ENCODE data around the gene TNF.
A peak's percentile ranks its signal among the peaks of the same experiment; 100 is the strongest.

TNF gene

GRCh38 chr6:31614684-31615578 lies 39.6 kb downstream of the TNF start, which contains the start of gene AIF1:
Gene AIF1, plus strand, starts transcription at chr6:31615234. Its CDS starts 96 bp downstream, at chr6:31615330.
- H3K4me1 ChIP-seq (ENCODE audit: insufficient read depth, low read length, poor library complexity, severe bottlenecking), result peaks cover 40% of the 10 kb centered on the region
- TF ChIP-seq CTCF (conservative IDR thresholded peaks at IDR 0.05; ENCODE audit: low read length), result no peak
- no peak for TF ChIP-seq EZH2phosphoT487 (IDR thresholded peaks at IDR 0.05; ENCODE audit: borderline replicate concordance)
- H3K36me3 ChIP-seq (ENCODE audit: insufficient read depth, low read length), result no peaks in the 10 kb centered on the region
- no peaks in the 10 kb centered on the region for H3K9me3 ChIP-seq (ENCODE audit: insufficient read depth, low read depth, low read length)
- peak within 1 kb of the TSS; percentile 25; the same call in 1 of the 2 replicates for H2AFZ ChIP-seq (ENCODE audit: low read length)
- H3K79me2 ChIP-seq (ENCODE audit: insufficient read depth, low read length), result peaks cover 46% of the 10 kb centered on the region
- peak within 1 kb of the TSS; percentile 98 for H3K9ac ChIP-seq (ENCODE audit: low read depth, low read length, poor library complexity, severe bottlenecking)
- peaks cover 12% of the 10 kb centered on the region; the same call in 1 of the 2 replicates for H3F3A ChIP-seq (ENCODE audit: low read depth)
- H3K9me2 ChIP-seq (replicated peaks; ENCODE audit: low read depth, low read length), result no peaks in the 10 kb centered on the region
- no peaks in the 10 kb centered on the region for H3K27me3 ChIP-seq (ENCODE audit: insufficient read depth, low read length, poor library complexity, severe bottlenecking)
- no peaks in the 10 kb centered on the region for H4K20me1 ChIP-seq (ENCODE audit: insufficient read depth, low read length, poor library complexity, severe bottlenecking)
- H3K4me2 ChIP-seq (ENCODE audit: low read depth, low read length, poor library complexity, severe bottlenecking), result peak within 1 kb of the TSS; percentile 97
- peak within 1 kb of the TSS; percentile 81 for H3K4me3 ChIP-seq (ENCODE audit: low read length, poor library complexity, severe bottlenecking)

GRCh38 chr6:31615748-31616147 lies 40.4 kb downstream of the TNF start:
- H3K27me3 ChIP-seq (ENCODE audit: insufficient read depth, low read length, poor library complexity, severe bottlenecking), result peaks cover 3% of the 10 kb centered on the region
- H3K9ac ChIP-seq (ENCODE audit: low read depth, low read length, poor library complexity, severe bottlenecking), result peak overlapping the region; percentile 98
- H3K79me2 ChIP-seq (ENCODE audit: insufficient read depth, low read length), result peaks cover 48% of the 10 kb centered on the region
- peaks cover 38% of the 10 kb centered on the region for H3K4me1 ChIP-seq (ENCODE audit: insufficient read depth, low read length, poor library complexity, severe bottlenecking)
- H3F3A ChIP-seq (ENCODE audit: low read depth), result peaks cover 12% of the 10 kb centered on the region; the same call in 1 of the 2 replicates
- no peak for TF ChIP-seq EZH2phosphoT487 (IDR thresholded peaks at IDR 0.05; ENCODE audit: borderline replicate concordance)
- no peak for TF ChIP-seq CTCF (conservative IDR thresholded peaks at IDR 0.05; ENCODE audit: low read length)
- peak overlapping the region; percentile 81 for H3K4me3 ChIP-seq (ENCODE audit: low read length, poor library complexity, severe bottlenecking)
- no peaks in the 10 kb centered on the region for H3K36me3 ChIP-seq (ENCODE audit: insufficient read depth, low read length)
- peak overlapping the region; percentile 25; the same call in 1 of the 2 replicates for H2AFZ ChIP-seq (ENCODE audit: low read length)
- H3K9me3 ChIP-seq (ENCODE audit: insufficient read depth, low read depth, low read length), result no peaks in the 10 kb centered on the region
- peak overlapping the region; percentile 97 for H3K4me2 ChIP-seq (ENCODE audit: low read depth, low read length, poor library complexity, severe bottlenecking)
- no peaks in the 10 kb centered on the region for H3K9me2 ChIP-seq (replicated peaks; ENCODE audit: low read depth, low read length)
- no peaks in the 10 kb centered on the region for H4K20me1 ChIP-seq (ENCODE audit: insufficient read depth, low read length, poor library complexity, severe bottlenecking)

GRCh38 chr6:31617010-31617409 lies 41.6 kb downstream of the TNF start:
- Histone ChIP-seq H4K20me1 (ENCODE audit: insufficient read depth, low read length, poor library complexity, severe bottlenecking) (peaks cover 12% of the 10 kb centered on the region), H3K9me3 (ENCODE audit: insufficient read depth, low read depth, low read length) (no peaks in the 10 kb centered on the region), H3K9me2 (replicated peaks; ENCODE audit: low read depth, low read length) (no peaks in the 10 kb centered on the region), H3K4me3 (ENCODE audit: low read length, poor library complexity, severe bottlenecking) (peak overlapping the region; percentile 81), H3K79me2 (ENCODE audit: insufficient read depth, low read length) (peaks cover 61% of the 10 kb centered on the region), H3K36me3 (ENCODE audit: insufficient read depth, low read length) (no peaks in the 10 kb centered on the region), H2AFZ (ENCODE audit: low read length) (no peak overlapping the region), H3K9ac (ENCODE audit: low read depth, low read length, poor library complexity, severe bottlenecking) (peak overlapping the region; percentile 98), H3F3A (ENCODE audit: low read depth) (peaks cover 12% of the 10 kb centered on the region; the same call in 1 of the 2 replicates), H3K4me2 (ENCODE audit: low read depth, low read length, poor library complexity, severe bottlenecking) (peak overlapping the region; percentile 97), H3K27me3 (ENCODE audit: insufficient read depth, low read length, poor library complexity, severe bottlenecking) (peaks cover 10% of the 10 kb centered on the region), H3K4me1 (ENCODE audit: insufficient read depth, low read length, poor library complexity, severe bottlenecking) (peaks cover 44% of the 10 kb centered on the region)
- no peak for TF ChIP-seq EZH2phosphoT487 (IDR thresholded peaks at IDR 0.05; ENCODE audit: borderline replicate concordance)
- no peak for TF ChIP-seq CTCF (conservative IDR thresholded peaks at IDR 0.05; ENCODE audit: low read length)

All from Loucy (cell line).